ENCODE data around the gene NAA15. TPM values are rescaled to one million over a fixed set of nuclear protein-coding genes. Genes with fewer than 3 reads are reported as not detected.
A peak's percentile ranks its signal among the peaks of the same experiment; 100 is the strongest.
"Not testable (repeated sequence)": the region's sequence is repeated elsewhere in the genome, so short reads cannot be mapped to it uniquely, and the experiment has no call there.

Gene NAA15
- total RNA-seq, 1 experiment from 2014 or later: 32.2 TPM

DNA sequence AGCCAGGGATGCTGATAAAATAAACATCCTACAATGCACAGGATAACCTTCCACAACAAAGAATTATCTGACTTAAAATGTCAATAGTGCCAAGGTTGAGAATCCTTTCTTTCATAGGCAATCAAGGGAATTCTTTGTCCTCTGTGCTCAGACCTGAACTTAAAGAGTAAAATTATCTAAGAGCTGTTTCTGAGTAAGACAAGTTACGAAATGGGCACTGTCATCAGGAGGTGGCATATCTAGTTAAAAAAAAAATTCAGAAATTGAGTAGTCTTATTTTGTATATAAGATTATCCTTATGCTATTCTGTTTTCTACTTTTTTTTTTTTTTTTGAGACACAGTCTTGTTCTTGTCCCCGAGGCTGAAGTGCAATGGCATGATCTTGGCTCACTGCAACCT lies 149.3 kb downstream of the NAA15 start:
- no peak for DNase-seq (ENCODE audit: low read depth)

GRCh38 chr4:139451997-139452396 lies 150.7 kb downstream of the NAA15 start:
- DNase-seq (ENCODE audit: low read depth): no peak

GRCh38 chr4:139453041-139453370 lies 151.7 kb downstream of the NAA15 start:
- DNase-seq (ENCODE audit: low read depth): no peak

GRCh38 chr4:139453371-139454110 lies 152.2 kb downstream of the NAA15 start:
- DNase-seq (ENCODE audit: low read depth): peak; percentile 95

- peak; percentile 82 for DNase-seq (ENCODE audit: low read depth)
Measured at GRCh38 chr4:139454111-139455045, 153.1 kb downstream of the NAA15 start, which contains the start of gene RAB33B. Gene RAB33B (plus strand): TSS chr4:139454121. CDS start chr4:139454196, 75 bp downstream.

DNA sequence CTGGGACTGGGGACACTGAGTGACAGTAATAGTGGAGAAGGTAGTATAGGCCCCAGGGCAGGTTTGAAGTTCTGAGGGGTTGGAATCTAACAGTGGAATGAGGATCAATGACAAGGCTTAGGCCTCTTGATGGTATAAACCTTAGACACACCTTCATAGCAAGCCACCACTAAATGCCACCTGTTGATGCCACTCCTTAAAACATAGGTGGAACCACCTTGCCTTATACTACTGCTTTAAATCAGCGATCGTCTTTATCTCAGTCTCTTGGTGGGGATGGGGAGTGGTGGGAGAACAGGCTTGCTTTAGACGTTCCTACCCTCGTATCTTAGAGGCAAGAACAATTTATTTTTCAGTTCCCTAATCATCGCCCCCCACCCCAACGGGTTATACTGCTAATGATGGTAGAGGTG lies 153.8 kb downstream of the NAA15 start:
- DNase-seq (ENCODE audit: low read depth): no peak

DNA sequence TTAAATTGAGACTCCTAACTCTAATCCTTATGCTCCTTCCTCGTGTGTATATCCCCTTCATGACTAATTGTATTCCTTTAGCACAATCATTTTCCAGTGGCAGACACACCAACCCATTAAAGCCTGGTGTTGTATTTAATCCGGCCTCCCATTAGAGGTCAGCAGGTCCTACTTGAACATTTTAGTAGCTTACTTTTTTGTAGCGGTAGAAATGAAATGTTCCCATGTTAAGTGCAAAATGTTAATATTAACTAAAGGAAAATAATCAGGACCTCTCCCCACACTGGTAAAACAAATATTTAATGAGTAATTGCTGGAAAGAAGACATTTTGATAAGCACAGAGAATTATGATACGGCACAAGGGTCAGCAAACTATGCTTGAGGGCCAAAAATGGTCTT lies 156.0 kb downstream of the NAA15 start:
- no peak for DNase-seq (ENCODE audit: low read depth)

DNA sequence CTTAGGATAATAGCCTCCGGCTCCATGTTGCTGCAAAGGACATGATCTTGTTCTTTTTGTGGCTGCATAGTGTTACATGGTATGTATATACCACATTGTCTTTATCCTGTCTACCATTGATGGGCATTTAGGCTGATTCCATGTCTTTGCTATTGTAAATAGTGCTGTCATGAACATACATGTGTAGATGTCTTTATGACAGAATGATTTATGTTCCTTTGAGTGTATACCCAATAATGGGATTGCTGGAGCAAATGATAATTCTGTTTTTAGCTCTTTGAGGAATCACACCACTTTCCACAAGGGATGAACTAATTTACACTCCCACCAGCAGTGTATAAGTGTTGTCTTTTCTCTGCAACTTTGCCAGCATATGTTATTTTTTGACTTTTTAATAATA lies 157.2 kb downstream of the NAA15 start:
- no peak for DNase-seq (ENCODE audit: low read depth)

DNA sequence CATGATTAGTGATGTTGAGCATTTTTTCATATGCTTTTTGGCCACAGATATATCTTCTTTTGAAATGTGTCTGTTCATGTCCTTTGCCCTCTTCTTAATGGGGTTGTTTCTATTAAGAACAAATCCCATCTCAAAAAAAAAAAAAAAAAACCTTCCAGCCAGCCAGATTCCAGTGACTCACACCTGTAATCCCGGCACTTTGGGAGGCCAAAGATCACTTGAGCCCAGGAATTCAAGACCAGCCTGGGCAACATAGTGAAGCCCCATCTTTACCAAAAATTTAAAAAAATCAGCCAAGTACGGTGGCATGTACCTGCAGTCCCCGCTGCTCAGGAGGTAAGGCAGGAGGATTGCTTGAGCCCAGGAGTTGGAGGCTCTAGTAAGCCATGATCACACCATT lies 157.7 kb downstream of the NAA15 start:
- DNase-seq (ENCODE audit: low read depth): no peak

DNA sequence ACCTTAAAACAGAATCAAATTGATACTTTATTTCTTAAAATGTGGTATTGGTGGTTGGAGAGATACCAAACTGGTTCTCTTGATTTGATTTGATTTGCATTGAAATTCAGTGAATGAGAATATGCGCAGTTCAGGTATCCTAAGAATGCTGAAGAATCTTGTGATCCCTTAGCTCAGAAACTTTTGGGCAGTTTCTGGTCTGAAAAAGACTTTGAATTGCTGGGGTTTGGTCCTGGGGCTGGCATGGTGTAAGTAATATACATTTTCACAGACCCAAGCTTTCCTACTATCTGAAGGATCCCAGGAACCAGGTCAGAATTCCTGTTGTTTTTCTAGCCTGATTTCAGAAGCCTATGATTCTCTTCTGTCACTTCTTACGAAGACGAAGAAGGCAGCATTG lies 159.3 kb downstream of the NAA15 start:
- DNase-seq (ENCODE audit: low read depth): no peak

DNA sequence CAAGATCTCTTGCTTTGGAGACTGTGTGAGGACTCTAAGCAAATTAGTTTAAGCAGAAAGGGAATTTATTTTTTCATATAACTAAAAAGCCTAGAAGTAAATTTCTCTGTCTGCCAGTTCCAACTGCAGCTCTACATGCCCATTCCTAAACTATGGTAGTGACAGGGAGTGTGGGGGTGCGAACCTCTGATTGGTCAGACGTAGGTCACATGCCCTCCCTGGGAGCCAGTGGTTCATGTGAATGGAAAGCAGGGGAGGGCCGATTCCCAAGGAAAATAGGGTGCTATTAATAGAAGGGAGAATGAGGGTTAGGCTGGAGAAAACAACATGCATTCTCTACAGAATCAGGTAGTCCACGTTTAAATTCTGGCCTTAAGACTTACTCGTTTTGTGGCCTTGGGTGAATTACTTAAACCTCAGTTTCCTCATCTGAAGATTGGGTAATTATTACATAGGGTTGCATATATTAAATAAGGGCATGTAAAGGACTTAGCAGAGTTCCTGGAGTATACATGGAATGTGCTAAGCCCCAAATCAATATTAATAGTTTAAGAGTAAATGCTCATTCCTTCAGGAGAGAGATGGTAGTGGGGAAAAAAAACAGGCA lies 159.8 kb downstream of the NAA15 start:
- DNase-seq (ENCODE audit: low read depth): no peak

GRCh38 chr4:139464512-139464911 lies 163.2 kb downstream of the NAA15 start:
- DNase-seq (ENCODE audit: low read depth): not testable (repeated sequence)

DNA sequence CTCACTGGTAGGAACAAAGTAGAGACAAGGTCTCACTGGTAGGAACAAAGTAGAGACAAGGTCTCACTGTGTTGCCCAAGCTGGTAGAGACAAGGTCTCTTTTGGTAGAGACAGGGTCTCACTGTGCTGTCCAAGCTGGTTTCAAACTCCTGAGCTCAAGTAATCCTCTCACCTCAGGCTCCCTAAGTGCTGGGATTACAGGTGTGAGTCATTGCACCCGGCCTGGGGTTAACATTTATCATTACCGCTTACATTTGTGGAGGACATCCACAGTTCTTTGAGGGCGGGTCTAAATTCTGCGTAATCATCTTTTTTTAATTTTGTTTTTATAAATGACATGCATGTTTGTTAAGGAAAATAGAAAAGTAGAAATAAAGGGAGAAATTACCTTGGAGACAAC lies 164.6 kb downstream of the NAA15 start:
- no peak for DNase-seq (ENCODE audit: low read depth)

DNA sequence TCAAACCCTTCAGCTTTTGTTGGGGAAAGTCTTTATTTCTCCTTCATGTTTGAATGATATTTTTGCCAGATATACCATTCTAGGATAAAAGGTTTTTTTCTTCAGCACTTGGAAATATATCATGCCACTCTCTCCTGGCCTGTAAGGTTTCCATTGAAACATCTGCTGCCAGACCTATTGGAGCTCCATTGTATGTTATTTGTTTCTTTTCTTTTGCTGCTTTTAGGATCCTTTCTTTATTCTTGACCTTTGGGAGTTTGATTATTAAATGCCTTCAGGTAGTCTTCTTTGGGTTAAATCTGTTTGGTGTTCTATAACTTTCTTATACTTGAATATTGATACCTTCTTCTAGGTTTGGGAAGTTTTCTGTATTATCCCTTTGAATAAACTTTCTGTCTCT lies 167.5 kb downstream of the NAA15 start:
- not testable (repeated sequence) for DNase-seq (ENCODE audit: low read depth)

DNA sequence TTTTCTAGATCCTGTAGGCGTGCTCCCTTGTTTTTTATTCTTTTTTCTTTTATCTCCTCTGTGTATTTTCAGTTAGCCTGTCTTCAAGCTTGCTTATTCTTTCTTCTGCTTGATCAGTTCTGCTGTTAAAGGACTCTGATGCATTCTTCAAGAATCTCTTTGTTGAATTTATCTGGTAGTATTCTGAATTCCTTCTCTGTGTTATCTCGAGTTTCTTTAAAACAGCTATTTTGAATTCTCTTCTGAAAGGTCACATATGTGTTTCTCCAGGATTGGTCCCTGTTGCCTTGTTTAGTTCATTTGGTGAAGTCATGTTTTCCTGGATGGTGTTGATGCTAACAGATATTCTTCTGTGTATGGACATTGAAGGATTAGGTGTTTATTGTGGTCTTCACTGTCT lies 167.9 kb downstream of the NAA15 start:
- no peak for DNase-seq (ENCODE audit: low read depth)

Other genes with a start within 250 kb of the NAA15 start
- 24.8 and 28.5 TPM in 2 replicates for gene ELF2, start 124.3 kb upstream of the NAA15 start, total RNA-seq (2014; rRNA removed; shearing (Covaris generic))
- 0.68 and 1.2 TPM in 2 replicates for gene MGARP, start 21.3 kb upstream of the NAA15 start, total RNA-seq (2014; rRNA removed; shearing (Covaris generic))
- gene NDUFC1, start 972 bp downstream of the NAA15 start, total RNA-seq (2014; rRNA removed; shearing (Covaris generic)): 78.8 and 84.2 TPM in 2 replicates
- gene RAB33B, start 152.6 kb downstream of the NAA15 start, total RNA-seq (2014; rRNA removed; shearing (Covaris generic)): 8.2 and 9.3 TPM in 2 replicates